Tibial artery (tissue), 4 donors: ENCODE data around the gene PHACTR1.

Source experiments
- DNase-seq, 2 donors: peaks; one replicate each; pipeline ENCODE4 v3.0.0-alpha.2; 2019
- H3K27ac ChIP-seq, 2 donors: fragments of 200-600 bp; sonication (generic) in 1 of 2; 1 replicate in 1 of 2; 2 replicates in 1 of 2; pipeline ENCODE4 v1.5.1; 2018 to 2019; ENCODE audit warnings: mild to moderate bottlenecking in 1 of 2
- H3K27me3 ChIP-seq, 2 donors: fragments of 200-600 bp; sonication (generic) in 1 of 2; one replicate each; pipeline versions ENCODE4 v1.5.1 to v1.6.0; 2016 to 2019
- H3K36me3 ChIP-seq, 3 donors: fragments of 200-600 bp; sonication (generic) in 2 of 3; one replicate each; pipeline ENCODE4 v1.5.1; 2016 to 2019; ENCODE audit warnings: mild to moderate bottlenecking in 2 of 3
- H3K4me1 ChIP-seq, 4 donors: fragments of 200-600 bp; sonication (generic) in 2 of 4; 1 replicate in 3 of 4; 2 replicates in 1 of 4; pipeline ENCODE4 v1.5.1; 2016 to 2019
- H3K4me3 ChIP-seq, 2 donors: fragments of 200-600 bp; sonication (generic) in 1 of 2; 1 replicate in 1 of 2; 2 replicates in 1 of 2; pipeline ENCODE4 v1.5.1; 2018 to 2019; ENCODE audit warnings: mild to moderate bottlenecking in 2 of 2
- H3K9me3 ChIP-seq, 3 donors: fragments of 200-600 bp; sonication (generic) in 1 of 3; one replicate each; pipeline ENCODE4 v1.5.1; 2016 to 2019
- intact Hi-C: fragments of 100-400 bp; cut with DNase I; formaldehyde crosslinking; loops from one replicate; pipeline ENCODE4 v1.15.0; 2023; ENCODE audit warnings: low total_unique reads
- TF ChIP-seq, protein P1 (sequence below), 2 experiments: fragments of 200-600 bp in 1 of 2; fragments of 450-650 bp in 1 of 2; IDR thresholded peaks; one replicate each; pipeline ENCODE4 v1.5.1; 2017 to 2019; ENCODE audit warnings: antibody characterized with exemption in 2 of 2, mild to moderate bottlenecking in 1 of 2, moderate library complexity in 1 of 2

Gene PHACTR1

DNA sequence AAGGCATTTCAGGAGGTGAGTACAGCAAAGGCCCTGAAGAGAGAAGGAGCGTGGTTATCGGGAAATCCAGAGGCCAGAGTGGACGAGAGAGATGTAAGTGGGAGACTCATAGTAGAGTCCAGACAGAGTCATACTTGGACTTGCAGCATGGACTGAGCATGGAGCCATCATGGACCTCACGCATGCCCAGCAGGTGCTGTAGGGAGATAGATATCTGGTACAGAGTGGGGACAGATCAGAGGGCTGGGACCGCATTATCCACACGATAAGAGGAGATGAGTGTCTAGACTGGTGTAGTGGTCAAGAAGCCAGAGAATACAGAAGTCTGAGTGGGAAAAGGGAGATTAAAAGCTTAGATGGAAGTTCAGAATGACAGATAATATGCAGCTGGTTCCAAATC, 484.8 kb downstream of the PHACTR1 start:
- intact Hi-C loops: no loop called here
- TF ChIP-seq, protein P1, sequence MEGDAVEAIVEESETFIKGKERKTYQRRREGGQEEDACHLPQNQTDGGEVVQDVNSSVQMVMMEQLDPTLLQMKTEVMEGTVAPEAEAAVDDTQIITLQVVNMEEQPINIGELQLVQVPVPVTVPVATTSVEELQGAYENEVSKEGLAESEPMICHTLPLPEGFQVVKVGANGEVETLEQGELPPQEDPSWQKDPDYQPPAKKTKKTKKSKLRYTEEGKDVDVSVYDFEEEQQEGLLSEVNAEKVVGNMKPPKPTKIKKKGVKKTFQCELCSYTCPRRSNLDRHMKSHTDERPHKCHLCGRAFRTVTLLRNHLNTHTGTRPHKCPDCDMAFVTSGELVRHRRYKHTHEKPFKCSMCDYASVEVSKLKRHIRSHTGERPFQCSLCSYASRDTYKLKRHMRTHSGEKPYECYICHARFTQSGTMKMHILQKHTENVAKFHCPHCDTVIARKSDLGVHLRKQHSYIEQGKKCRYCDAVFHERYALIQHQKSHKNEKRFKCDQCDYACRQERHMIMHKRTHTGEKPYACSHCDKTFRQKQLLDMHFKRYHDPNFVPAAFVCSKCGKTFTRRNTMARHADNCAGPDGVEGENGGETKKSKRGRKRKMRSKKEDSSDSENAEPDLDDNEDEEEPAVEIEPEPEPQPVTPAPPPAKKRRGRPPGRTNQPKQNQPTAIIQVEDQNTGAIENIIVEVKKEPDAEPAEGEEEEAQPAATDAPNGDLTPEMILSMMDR (IDR thresholded peaks at IDR 0.05): no peak
- Histone ChIP-seq H3K27me3 (no peaks in the 10 kb centered on the region), H3K27ac (no peak overlapping the region), H3K36me3 (peaks cover 9 to 14% (median 10%) of the 10 kb centered on the region in 3 donors), H3K9me3 (no peaks in the 10 kb centered on the region), H3K4me1 (no peaks in the 10 kb centered on the region), H3K4me3 (no peak overlapping the region)
- no peak for DNase-seq

DNA sequence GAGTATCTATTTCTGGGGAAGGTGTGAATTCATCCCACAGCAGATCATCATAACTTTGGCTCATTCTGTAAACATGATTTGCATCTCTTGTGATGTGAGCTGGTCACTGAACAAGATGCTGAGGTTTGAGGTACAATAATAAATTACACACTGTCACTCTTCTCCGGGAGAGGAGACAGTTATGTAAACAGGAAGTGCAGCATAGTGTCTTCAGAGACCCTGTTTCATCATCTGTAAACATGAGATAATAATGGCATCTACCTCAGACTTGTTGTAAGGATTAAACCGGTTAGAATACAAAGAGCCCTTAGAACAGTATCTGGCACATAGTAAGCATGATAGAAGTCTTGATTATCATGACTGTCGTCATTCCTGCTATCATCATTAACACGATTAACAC, 486.6 kb downstream of the PHACTR1 start:
- H3K27me3 ChIP-seq: no peaks in the 10 kb centered on the region
- intact Hi-C loops: no loop called here
- peaks cover 14 to 20% (median 19%) of the 10 kb centered on the region in 3 donors for H3K36me3 ChIP-seq

DNA sequence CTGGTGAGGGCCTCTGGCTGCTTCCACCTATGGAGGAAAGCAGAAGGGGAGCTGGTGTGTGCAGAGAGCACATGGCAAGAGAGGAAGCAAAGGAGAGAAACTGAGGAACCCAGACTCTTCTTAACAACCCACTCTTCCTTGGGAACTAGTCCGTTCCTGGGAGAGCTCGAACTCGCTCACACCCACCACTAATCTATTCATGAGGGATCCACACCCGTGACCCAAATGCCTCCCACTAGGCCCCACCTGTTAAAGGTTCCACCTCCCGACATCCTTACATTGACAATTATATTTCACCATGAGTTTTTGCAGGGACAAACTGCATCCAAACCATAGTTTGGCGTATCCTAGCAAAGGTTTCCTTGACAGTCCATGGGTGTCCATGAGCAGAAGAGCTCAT, 488.5 kb downstream of the PHACTR1 start:
- H3K4me1 ChIP-seq: no peaks in the 10 kb centered on the region
- intact Hi-C loops: no loop called here
- no peak overlapping the region for H3K4me3 ChIP-seq
- DNase-seq: no peak
- H3K27me3 ChIP-seq: no peaks in the 10 kb centered on the region
- TF ChIP-seq, protein P1 (IDR thresholded peaks at IDR 0.05): no peak
- H3K9me3 ChIP-seq: no peaks in the 10 kb centered on the region
- no peak overlapping the region for H3K27ac ChIP-seq
- peaks cover 14 to 26% (median 19%) of the 10 kb centered on the region in 3 donors for H3K36me3 ChIP-seq

More for the DNA sequence above, 486.6 kb downstream of the PHACTR1 start:
- Histone ChIP-seq H3K4me3 (no peak overlapping the region), H3K27ac (no peak overlapping the region), H3K9me3 (no peaks in the 10 kb centered on the region), H3K4me1 (no peaks in the 10 kb centered on the region)
- DNase-seq: no peak
- TF ChIP-seq, protein P1 (IDR thresholded peaks at IDR 0.05): no peak

DNA sequence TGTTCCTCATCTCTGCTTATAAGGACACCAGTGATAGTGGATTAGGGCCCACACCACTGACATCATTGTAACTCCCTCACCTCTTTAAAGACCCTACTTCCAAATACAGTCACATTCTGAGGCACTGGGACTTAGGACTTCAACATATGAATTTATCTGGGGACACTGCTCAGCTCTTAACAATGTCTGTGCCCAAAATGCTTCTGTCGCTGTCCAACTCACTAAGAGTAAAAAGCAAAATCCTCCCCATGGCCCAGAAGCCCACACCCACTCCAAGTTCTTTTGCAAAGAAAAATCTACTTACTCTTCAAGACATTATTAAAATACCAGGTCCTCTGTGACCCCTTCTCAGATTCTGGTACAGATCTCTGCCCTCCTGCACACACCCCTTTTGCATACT, 495.5 kb downstream of the PHACTR1 start:
- H3K36me3 ChIP-seq: peaks cover 0 to 26% (median 20%) of the 10 kb centered on the region in 3 donors
- intact Hi-C loops: no loop called here
- peaks cover 0 to 7% (median 0%) of the 10 kb centered on the region in 4 donors for H3K4me1 ChIP-seq
- H3K9me3 ChIP-seq: no peaks in the 10 kb centered on the region
- TF ChIP-seq, protein P1 (IDR thresholded peaks at IDR 0.05): no peak
- no peak overlapping the region for H3K27ac ChIP-seq
- no peaks in the 10 kb centered on the region for H3K27me3 ChIP-seq
- no peak for DNase-seq
- no peak overlapping the region for H3K4me3 ChIP-seq

DNA sequence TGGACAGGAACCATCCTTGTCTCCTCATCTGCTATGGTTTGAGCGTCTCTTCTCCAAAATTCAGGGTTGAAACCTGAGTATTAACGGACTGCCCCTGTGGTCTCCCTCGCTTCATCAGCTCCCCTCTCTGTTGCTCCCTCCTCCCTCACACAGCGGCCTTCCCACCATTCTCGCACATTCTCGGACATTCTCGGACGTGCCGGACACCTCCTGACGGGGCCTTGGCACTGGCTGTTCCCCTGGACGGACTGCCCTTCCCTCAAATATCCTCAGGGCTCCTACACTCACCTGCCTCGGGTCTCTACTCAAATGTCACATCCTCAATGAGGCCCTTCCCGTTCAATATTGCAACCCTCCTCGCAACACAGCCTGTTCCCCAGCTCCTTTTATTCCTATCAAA, 496.0 kb downstream of the PHACTR1 start:
- no peak for DNase-seq
- H3K27me3 ChIP-seq: no peaks in the 10 kb centered on the region
- intact Hi-C loops: no loop called here

More for the DNA sequence above, 496.0 kb downstream of the PHACTR1 start:
- Histone ChIP-seq H3K4me3 (no peak overlapping the region), H3K4me1 (peaks cover 0 to 12% (median 1%) of the 10 kb centered on the region in 4 donors), H3K36me3 (peaks cover 0 to 23% (median 17%) of the 10 kb centered on the region in 3 donors), H3K9me3 (no peaks in the 10 kb centered on the region), H3K27ac (no peak overlapping the region)
- TF ChIP-seq, protein P1 (IDR thresholded peaks at IDR 0.05): no peak
